Measurements from ENCODE around the gene HAS3.
"Not testable (repeated sequence)": the region's sequence is repeated elsewhere in the genome, so short reads cannot be mapped to it uniquely, and the experiment has no call there.

The HAS3 gene

GRCh38 chr16:69105501-69106361 is at the start of gene HAS3:
TSS of gene HAS3 (plus strand) at chr16:69105653. CDS start at chr16:69109396, 3,743 bp downstream.
- no peak for DNase-seq

GRCh38 chr16:69055980-69056379 is 49.5 kb upstream of the HAS3 start:
- no peak for DNase-seq

- DNase-seq: no peak
These were observed 49.0 kb upstream of the HAS3 start for GRCh38 chr16:69056421-69056820.

GRCh38 chr16:69057400-69058378 is 47.8 kb upstream of the HAS3 start:
- DNase-seq: no peak

GRCh38 chr16:69063491-69063890 is 42.0 kb upstream of the HAS3 start:
- DNase-seq: not testable (repeated sequence)

- DNase-seq: no peak
These were observed 41.2 kb upstream of the HAS3 start for GRCh38 chr16:69064124-69064763.

GRCh38 chr16:69064764-69065313 is 40.6 kb upstream of the HAS3 start:
- DNase-seq: no peak

GRCh38 chr16:69069504-69069903 is 35.9 kb upstream of the HAS3 start:
- DNase-seq: no peak

- DNase-seq: no peak
These were observed 34.4 kb upstream of the HAS3 start for GRCh38 chr16:69071036-69071435.

GRCh38 chr16:69072640-69072974 is 32.8 kb upstream of the HAS3 start:
- no peak for DNase-seq

- DNase-seq: no peak
These were observed 32.2 kb upstream of the HAS3 start for GRCh38 chr16:69073181-69073702.

- DNase-seq: no peak
These were observed 28.2 kb upstream of the HAS3 start for GRCh38 chr16:69077251-69077650.

GRCh38 chr16:69078073-69078472 is 27.4 kb upstream of the HAS3 start:
- DNase-seq: no peak

GRCh38 chr16:69079697-69080096 is 25.8 kb upstream of the HAS3 start:
- no peak for DNase-seq

- DNase-seq: no peak
These were observed 22.0 kb upstream of the HAS3 start for GRCh38 chr16:69083306-69083941.

GRCh38 chr16:69084289-69084688 is 21.2 kb upstream of the HAS3 start:
- DNase-seq: no peak

GRCh38 chr16:69085032-69085695 is 20.3 kb upstream of the HAS3 start:
- DNase-seq: no peak

GRCh38 chr16:69087161-69087581 is 18.3 kb upstream of the HAS3 start:
- DNase-seq: no peak

GRCh38 chr16:69088684-69089083 is 16.8 kb upstream of the HAS3 start:
- no peak for DNase-seq

- DNase-seq: no peak
These were observed 16.2 kb upstream of the HAS3 start for GRCh38 chr16:69089091-69089910.

- no peak for DNase-seq
These were observed 11.5 kb upstream of the HAS3 start for GRCh38 chr16:69093974-69094373.

Data from NK-92 treated with Interleukin-12 subunit alpha and Interleukin-12 subunit beta, amount 100 ng/mL, for 24 hours (cell line).